ENCODE data around the gene FANCC.
A peak's percentile ranks its signal among the peaks of the same experiment; 100 is the strongest.

Gene FANCC

DNA sequence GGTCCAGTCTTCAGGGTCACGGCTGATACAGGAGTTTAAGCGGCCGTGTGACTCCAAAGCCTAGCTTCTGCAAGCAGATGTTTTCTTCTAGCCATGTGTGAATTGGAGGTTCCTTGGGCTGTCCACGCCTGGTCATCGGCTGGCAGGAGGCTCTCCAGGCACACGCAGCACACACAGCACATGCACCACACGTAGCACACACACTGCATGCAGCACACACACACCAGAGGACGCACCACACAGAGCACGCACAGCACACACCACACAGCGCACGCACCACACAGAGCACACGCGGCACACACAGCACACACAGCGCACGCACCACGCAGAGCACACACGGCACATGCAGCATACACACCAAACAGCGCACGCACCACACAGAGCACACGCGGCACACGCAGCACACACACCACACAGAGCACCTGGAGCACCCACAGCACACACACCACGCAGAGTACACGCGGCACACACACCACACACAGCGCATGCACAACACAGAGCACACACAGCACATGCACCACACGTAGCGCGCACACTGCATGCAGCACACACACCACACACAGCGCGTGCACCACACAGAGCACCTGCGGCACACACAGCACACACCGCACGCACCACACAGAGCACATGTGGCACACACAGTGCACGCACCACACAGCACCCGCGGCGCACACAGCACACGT is 234.3 kb downstream of the FANCC start:
- no peak for DNase-seq

DNA sequence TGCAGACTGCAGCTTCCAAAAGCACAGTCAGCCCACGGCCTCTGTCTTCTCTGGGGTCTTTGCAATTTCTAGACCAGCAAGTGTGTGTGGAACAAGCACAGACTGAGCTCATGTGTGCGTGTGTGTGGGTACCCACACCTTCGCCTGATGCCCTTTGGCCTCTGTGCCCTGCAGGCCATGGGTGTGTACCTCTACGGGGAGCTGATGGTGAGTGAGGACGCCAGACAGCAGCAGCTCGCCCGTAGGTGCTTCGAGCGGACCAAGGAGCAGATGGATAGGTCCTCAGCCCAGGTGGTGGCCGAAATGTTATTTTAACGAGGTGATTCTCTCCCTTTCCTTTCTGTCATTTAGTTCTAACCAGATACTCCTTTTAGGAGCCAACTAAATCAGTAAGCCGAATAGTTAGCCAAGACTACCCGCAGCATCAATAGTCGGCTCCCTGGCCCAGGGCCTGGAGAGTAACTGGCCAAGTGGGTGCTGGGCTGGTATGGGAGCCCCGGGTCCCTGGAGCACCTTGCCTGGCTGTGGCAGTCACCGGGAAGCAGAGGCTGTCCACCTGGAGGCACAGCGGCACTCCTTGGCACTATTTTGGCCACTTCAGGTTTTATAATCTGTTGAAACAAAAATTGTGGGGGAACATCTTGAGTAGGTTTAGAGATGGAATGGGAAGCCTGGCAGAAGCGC is 235.0 kb downstream of the FANCC start:
- DNase-seq, result no peak

DNA sequence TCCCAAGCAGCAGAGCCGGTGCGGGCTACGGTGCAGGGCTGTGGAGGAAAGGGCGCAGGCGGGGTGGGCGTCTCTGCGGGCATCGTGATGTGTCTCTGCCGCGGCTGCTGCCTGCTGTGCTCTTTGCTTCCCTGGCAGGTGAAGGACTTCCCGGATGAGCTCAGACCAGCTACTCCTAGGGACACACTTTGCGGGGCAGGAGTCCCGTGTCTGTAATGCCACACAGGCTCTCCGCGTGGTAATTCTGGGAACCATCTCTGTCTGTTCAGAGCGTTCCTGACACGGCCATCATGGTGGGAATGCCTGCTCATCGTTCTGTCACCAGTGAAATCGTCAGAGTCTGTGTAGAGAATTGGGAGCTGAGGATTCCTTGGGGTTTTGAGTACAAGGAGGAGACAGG is 235.5 kb downstream of the FANCC start:
- no peak for DNase-seq

DNA sequence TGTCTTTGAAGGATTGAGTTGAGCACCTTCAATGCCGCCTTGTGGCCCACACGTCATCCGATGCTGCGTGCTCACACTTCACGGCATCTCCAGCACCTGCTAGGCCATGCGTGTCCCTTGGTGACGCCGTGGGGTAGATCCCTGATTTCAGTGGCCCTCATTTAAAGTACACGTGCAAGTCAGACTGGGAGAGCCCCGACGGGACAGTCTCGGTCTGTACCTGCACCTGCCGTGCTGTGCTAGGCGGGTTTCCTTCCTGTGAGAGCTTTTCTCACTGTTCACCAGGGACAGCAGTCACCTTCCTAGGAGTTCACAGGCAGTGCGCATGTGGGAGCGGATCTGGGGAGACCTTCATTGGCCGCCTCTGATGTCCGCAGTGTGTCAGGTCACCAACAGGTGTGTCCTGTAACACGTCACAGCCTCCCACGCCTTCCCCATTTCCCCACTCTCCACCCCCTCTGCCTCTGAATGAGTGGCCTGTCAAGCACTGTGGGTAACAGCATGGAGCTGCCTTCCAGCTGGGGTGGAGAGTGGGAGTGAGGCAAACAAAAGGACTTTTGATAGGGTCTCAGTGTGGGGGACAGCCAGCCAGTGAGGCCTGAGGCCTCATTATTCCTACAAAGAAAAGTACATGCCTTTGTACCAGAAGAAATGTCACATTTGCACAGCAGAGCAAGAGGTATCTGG is 236.4 kb downstream of the FANCC start:
- no peak for DNase-seq

DNA sequence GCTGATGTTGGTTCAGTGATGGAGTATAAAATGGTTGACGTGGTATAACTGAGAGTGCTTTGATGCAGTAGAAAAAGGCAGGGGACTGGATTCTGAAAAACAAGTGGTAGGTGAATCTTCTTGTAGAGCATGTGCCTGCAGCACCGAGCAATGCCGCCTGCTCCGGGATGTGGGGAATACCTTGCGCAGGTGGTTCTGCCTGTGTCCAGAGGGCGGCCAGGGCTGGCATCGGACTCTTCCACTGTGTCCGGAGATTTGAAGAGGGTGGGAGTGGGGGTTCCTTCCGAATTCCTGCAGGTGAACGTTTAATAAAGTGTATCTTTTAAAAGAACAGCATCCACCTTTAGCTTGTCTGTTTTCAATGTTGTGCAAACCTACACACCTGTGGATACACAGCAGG is 238.0 kb downstream of the FANCC start:
- DNase-seq, result no peak

DNA sequence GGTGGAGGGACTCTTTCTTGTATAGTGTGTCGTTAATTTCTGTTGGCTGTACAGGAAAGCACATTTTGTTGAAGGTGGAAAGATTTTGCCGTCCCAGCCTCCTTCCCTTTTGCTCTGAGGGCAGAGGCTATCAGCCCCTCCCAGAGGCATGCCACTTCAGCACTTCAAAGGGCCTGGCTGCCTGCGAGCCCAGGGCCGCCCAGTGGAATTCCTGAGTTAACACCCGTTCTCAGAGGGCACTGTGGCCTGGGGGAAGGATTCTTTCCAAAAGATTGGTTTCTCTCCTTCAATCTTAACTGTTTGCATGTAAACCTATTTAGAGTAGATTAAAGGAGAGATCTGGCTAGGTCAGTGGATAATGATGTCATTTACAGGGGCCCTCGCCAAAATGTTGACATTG is 238.6 kb downstream of the FANCC start:
- no peak for DNase-seq

DNA sequence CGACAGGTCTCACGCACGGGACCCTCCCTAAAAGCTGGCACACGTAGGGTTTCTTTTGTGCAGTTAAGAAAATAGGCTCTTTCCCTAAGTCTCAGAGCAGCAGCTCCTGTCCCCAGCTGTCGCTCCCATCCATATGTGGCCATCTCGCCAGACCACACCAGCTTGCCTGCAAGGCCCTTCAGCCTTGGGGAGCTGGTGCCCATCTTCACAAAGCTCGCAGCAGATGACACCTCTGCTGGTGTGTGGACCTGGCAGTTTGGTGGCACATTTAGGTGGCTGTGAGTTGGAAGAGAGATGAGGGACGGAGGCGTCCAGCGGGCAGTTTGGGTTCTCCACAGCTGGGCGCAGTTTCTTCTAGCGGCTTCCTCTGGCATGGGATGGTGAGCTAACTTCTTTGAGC is 239.0 kb downstream of the FANCC start:
- no peak for DNase-seq

DNA sequence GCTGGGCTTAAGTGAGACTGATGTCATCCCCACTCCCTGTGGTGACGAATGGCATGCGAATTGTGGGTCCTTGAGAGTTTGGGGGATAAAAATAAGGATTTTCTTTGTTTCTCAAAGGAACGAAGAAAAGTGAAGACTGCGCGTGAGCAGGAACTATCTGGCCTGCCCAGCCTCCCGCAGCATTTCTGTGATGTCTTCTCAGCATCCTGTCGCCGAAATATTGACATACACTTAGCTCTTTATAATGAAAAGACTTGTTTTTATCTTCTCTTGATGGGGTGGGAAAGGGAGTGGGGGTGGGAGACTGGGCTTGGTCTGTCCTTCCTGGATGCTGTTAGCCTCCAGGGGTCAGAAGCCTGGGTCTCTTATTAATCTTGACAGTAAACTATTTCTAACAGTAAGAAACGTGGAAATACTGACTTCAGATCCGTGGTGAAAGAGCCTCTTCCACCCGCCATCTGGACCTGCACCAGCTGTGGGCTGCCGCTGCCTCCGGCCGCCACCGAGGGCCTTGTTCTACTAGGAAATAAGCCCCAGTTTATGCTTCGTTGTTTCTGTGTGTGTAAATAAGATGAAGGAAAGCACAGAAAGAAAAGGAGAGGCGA is 239.6 kb downstream of the FANCC start:
- no peak for DNase-seq

DNA sequence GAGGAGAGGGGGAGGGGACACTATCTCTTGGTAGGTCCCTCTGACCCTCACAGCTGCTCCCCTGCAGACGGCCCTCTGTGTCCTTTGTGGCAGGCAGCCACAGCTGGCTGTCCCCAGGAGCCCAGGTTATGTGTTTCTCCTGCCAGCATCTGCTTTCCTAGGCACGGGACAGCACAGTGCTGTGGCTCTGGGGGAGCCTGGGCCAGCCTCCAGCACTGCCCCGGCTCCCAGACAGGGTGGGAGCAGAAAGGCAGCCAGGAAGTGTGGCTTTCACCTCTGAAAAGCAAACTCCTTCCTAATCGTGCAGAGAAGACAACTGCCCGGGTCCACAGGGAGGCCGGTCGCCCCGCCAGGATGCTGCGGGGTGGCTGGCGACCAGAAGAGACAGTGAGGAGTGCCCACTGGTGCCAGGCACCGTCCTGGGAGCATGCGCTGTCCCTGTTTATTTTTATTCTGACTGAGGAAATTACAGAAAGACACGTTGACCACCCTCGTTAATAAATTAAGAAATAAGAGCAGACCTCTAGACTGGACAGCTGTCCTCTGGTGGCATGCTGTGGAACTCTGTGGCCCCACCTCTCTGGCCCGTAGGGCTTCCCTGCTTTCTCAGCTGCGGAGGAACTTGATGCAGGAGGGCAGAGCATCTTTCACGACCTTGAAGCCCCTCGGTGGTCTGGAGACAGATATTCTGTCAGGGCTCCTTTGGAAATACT is 240.3 kb downstream of the FANCC start:
- no peak for DNase-seq

DNA sequence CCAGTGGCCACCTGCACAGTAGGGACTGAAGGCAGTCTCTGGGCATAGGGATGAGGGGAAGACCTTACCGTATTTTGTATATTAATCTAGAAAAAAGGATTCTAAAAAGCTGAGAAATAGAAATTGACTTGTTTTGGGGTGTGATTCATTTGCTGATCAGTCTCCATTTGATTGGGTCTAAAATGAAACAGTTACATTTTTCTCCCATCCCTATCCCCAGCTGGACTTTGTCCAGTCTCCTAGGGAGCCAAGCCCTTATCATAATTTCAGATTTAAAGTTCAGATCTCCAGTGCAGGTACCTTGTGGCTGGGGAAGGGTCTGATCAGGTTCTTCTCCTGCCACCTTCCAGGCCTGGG is 240.8 kb downstream of the FANCC start:
- no peak for DNase-seq

DNA sequence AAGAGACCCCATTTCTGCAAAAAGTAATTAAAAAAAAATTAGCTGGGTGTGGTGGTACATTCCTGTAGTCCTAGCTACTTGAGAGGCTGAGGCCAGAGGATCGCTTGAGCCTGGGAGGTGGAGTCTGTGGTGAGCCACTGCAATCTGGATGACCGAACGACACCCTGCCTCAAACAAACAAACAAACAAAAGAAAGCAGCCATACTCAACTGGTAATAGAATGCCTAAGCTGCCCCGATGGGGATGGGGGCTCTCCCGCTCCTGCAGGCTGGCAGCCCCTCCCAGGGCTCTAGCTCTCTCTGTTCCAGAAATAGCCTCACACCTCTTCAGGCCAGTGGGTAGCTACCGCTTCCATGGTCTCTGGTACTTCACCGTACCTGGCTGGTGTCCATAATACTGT is 241.8 kb downstream of the FANCC start:
- DNase-seq, result no peak

DNA sequence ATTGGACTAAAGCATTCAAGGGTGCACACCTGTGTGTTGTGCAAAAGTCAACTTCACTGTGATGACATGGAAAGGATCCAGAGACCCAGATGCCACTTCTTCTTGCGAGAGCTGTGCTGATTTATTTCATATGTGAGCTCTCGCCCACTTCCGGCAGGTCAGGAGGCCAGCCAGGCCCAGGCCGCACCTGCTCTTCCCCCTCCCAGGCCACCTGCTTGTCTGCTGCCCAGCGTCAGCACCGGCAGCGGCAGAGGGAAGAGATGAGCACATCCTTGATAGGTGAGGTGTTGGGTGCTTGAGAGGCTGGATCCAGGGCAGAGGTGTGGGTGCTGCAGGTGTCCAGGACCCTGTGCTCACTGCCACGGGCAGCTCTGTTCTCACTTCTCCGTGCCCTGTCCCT is 242.9 kb downstream of the FANCC start:
- DNase-seq, result no peak

DNA sequence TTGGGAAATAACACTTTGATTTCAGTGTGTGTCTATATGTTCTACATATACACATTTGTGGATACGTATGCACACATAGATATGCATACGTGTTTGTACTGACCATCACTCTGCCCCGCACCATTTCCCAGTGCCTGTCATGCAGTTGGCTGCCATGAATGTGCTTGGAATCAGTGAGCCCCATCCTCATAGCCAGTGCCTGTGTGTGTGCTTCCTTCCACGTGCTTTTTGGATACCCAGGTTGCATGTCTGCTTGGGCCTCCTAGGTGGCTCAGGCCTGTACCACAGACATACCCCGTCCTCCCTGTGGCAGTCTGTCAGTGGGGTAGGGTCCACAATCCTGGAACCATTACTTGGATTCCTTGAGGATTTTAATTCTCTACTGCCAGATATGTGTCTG is 243.6 kb downstream of the FANCC start:
- DNase-seq, result no peak

DNA sequence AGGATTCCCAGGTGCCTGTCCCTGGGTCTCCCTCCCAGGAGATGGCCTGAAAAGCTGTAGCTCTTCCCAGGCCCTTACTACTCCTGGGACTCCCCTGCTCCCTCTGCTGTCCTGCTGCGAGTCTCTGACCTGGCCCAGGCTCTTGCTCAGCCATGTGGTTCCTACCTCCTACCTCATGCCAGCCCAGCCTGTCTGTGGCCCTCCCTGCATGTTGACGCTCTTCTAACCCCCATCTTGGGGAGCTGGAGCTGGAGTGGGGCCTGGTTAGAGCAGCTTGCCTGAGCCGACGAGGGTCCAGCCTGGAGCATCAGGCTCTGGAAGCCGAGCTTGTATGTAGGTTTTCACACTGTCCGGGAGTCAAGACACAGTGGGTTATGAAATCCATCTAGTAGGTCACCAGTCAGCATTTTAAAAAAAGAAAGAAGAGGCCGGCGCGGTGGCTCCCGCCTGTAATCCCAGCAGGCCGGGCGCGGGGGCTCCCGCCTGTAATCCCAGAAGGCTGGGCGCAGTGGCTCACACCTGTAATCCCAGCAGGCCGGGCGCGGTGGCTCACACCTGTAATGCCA is 244.4 kb downstream of the FANCC start:
- peak; percentile 26 for DNase-seq

DNA sequence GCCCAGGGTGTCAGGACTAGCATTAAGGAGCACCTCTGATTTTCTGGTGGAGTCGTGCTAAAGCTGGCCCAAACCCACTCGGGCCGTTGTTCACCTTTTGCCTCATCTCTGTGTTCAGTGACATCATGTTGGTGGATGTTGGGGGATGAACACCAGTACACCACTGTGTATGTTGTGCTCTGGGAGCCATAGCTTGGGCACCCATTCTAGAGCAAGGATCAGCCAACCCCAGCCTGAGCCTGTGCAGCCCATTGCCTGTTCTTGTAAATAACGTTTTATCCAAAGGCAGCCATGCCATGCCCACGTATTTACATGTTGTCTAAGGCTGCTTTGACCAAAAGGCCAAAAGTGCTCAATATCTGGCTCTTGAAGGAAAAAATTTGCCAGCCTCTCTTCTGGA is 245.6 kb downstream of the FANCC start:
- no peak for DNase-seq

DNA sequence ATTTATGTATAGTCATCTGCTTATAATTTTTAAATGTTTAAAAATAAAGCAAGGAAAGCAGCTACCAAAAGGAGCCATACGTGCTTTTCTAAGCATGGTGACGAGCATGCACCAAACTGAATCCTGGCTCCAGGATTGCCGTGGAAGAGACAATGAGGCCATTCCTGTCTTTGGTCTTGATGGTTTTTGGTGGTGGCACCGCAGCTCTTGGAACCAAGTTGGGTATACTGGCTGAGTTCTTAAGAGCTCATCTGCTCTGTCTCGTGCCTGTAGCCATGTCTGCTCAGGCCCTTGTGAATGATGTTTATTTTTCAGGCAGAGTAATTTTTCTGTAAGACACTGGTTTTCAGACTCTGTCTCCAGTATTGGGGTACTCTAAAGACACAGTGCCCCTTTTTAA is 246.1 kb downstream of the FANCC start:
- no peak for DNase-seq

DNA sequence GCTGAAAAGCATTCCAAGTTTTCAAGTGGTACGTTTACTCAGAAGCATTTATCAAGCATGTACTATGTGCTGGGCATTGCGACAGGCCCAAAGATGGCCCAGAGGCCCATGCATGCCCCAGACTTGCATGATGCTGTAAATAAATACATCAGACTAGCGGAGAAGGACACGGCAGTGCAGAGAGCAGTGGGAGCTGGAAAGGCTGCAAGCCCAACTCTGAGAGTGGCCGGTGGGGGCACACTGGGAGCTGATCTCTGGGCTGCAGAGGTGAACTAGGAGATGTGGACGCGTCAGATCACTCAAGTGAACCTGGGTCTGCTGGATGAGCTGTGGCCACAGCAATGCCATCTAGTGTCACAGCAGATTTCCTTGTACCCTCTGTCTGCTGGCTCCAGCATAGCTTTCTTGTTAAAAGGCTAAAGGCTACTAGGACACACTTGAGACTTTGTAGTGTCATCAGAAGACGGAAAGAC is 246.9 kb downstream of the FANCC start:
- no peak for DNase-seq

DNA sequence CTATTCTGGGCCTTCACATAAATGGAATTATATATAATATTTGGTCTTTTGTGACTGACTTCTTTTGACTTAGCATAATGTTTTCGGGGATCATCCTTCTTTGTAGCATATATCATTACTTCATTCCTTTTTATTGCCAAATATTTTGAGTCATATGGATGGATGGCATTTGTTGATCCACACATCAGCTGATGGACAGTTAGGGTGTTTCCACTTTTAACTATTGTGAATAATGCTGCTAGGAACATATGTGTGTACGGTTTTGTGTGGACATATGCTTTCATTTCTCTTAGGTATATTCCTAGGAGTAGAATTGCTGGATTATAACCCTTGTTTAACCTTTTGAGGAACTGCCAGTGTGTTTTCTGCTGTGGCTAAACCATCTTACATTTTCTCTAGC is 249.6 kb downstream of the FANCC start:
- peak; percentile 25 for DNase-seq

DNA sequence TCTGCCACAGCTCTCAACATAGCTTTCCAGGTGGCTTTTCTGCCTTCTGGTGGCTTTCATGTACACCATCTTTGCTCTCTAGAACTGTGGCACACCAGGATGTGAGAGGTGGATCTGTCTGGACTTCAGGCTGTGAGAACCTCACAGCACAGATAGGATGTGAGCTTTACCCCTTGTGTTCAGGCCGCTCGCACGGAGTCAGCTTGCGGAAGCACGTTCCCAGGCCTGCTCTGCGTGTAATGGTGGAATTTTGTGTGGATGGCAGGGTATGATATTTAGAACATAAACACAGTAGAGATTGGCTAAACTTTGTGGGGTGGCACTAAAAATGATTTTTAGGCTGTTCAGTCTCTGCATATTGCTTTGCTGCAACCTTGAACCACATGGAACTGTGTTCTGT is 250.5 kb downstream of the FANCC start:
- DNase-seq, result no peak

DNA sequence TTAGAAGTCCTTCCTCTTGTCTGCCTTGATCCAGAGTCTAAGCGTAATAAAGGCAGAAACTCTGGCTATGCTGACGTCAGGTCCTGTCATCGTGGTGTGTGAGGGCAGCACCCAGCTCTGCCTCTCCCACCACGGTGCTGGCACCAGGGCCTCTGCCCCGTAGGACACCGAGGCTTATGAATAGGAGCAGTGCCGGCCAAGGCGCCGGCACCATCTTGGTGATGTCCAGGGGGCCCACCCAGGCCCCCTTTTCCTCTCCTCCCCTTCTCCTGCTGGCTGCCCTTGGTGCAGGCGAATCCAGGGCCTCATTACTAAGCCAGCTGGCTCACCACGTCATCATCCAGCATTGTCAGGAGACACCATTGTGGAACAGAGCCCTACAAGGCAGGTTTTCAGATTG is 252.3 kb downstream of the FANCC start:
- DNase-seq, result no peak

DNA sequence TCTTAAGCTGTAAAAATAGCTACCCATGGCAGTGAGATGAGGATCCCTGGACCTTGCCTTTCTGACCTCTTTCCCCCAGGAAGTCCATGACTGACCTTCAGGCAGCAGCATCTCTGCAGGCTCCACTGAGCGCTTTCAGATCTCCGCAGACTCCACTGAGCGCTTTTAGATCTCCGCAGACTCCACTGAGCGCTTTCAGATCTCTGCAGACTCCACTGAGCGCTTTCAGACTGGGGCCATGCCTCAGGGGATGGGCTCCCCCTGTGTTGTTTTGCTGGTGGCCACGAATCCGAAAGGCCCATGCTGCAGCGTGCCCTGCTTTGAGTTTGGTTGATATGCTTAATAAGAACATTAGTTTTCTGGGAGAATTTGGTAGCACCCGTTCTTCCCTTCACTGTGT is 254.2 kb downstream of the FANCC start:
- no peak for DNase-seq

DNA sequence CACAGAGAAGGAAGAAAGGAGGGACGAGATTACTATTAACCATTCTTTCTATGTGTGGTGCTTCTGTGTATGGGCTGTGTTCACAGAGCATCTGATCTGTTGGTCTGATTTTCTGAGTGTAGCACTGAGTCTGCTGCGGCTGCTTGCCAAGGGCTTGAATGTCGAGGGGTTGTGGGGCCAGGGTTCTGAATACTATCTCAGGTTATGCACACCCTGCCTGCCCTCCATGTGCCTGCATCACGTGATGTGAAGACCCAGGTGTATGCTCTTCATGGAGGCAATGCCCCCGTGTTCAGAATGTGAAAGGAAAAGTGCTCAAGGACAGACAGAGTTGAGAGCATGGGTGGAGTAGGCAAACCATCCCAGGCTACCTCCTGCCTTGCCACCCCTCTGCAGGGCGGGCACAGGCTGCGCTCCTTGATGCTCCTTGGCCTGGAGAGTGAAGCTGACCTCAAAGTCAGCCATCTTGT is 254.9 kb downstream of the FANCC start:
- no peak for DNase-seq

All from fibroblast of skin of abdomen (primary cell).